Activated gamma-delta T cell treated with Interleukin-2 at 50 U/mL for 16 hours (primary cell): ENCODE results near the gene NTSR1.

Source experiments
- DNase-seq: peaks from one replicate; pipeline ENCODE4 v3.0.0-alpha.2; 2020

NTSR1 gene

GRCh38 chr20:62759981-62760431 is 51.4 kb downstream of the NTSR1 start:
- no peak for DNase-seq

DNA sequence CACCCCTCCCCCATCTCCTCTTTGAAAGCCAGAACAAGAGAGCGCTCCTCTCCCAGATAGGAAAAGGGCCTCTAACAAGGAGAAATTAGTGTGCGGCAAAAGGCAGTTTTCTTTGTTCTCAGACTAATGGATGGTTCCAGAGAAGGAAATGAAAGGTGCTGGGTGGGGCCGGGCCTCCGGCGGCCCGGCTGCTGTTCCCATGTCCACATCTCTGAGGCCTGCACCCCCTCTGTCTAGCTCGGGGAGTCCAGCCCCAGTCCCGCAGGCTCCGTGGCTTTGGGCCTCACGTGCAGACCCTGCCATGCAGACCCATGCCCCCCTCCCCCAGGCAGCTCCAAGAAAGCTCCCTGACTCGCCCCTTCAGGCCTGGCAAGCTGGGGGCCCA is 51.8 kb downstream of the NTSR1 start:
- no peak for DNase-seq

DNA sequence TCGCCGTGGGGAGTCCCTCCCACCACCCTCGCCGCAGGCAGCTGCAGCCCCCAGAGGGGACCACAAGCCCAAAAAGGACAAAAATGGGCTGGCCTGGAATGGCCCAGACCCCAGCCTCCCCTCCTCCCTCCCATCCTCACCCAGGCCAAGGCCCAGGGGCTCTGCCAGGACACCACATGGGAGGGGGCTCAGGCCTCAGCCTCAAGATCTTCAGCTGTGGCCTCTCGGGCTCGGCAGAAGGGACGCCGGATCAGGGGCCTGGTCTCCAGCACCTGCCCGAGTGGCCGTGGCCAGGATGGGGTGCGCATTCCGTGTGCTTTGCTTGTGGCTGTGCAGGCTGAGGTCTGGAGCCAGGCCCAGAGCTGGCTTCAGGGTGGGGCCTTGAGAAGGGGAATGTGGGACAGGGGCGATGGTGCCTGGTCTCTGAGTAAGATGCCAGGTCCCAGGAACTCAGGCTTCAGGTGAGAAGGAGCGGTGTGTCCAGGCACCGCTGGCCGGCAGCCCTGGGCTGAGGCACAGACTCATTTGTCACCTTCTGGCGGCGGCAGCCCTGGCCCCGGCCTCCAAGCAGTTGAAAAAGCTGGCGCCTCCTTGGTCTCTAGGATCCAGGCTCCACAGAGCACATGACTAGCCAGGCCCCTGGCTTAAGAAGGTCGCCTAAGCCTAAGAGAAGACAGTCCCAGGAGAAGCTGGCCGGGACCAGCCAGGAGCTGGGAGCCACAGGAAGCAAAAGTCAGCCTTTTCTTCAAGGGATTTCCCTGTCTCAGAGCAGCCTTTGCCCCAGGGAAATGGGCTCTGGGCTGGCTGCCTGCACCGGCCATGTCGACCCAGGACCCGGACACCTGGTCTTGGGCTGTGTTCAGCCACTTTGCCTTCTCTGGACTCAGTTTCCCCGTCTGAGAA is 52.5 kb downstream of the NTSR1 start:
- DNase-seq = no peak

- DNase-seq = no peak
These were observed 53.1 kb downstream of the NTSR1 start for GRCh38 chr20:62761759-62762131.

GRCh38 chr20:62762376-62762775 is 53.7 kb downstream of the NTSR1 start:
- no peak for DNase-seq

DNA sequence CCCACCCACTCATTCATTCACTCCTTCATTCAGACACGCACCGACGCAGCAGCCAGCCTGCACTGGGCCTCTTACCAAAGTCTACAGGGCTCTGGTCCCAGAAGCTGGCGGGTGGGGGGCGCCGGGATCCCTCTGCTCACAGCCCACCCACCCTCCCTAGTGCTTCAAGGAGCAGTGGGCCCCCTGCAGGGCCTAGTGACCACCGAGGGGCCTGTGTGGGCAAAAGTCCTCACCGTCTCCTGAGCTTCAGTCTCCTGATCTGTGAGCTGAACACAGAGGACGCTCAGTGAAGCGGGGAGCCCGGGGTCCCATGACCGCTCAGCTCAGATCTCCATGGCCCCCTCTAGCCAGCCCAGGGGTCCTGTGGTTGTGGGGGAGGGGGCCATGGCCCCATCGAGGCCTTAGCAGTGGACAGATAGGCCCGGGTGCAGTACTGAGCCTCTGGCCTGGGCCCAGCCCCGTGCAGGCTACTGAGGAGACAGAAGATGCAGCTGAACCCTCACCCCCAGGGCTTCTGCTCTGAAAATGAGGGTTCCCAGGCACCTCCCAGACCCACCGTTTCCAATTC is 54.2 kb downstream of the NTSR1 start:
- DNase-seq = no peak

DNA sequence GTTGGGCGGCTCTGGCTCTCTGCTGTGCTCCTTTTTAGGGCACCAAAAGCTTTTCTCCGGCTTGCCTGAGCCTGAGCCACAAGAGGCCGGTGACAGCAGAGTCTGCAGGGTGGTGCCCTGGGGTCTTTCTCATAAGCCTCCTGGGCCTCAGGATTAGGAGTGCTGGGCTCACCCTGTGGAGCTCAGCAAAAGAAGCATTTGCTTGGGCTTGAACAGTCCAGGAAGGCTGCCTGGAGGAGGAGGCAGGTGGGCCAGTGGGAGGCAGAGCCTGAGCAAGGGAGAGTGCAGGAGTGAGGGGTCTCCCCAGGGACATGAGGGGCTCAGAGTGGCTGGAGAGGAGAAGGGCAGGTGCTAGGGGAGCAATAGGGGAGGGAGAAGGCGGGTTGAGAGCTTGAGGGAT is 54.8 kb downstream of the NTSR1 start:
- DNase-seq = no peak

DNA sequence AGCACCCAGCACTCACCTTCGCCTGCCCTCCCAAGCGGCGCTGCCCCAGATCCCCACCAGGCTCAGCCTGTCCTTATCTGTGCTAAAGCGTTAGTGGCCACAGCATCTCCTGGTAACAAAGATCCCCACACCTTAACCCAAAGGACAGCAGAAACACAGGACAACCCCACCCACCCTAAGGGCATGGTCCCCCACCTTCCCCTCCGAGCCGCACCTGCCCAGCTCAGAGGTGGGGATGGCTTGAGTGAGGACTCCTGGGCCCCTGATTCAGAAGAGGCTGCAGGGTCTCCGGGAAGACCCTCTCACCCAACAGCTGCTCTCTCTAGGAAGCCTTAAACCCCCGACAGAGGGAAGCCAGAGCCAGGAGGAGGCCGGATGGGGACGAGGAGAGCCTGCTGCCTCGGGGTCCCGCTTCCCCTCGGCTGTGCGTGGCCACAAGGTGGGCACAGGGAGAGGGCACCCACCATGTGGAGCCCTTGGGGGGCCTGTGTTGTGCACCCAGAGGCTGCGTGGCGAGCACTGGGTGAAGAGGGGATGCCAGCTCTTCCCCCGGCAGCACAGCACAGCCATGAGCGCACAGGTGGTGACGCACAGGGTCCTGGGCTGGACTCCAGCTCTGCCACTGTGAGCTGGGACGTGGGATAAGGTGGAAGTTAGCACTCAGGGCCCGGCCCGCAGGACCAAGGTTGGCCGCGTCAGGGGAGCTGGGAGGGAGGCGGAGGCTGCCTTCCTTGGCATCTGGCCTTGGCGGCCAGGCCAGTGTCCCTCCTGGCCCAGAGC is 55.7 kb downstream of the NTSR1 start:
- DNase-seq = no peak

DNA sequence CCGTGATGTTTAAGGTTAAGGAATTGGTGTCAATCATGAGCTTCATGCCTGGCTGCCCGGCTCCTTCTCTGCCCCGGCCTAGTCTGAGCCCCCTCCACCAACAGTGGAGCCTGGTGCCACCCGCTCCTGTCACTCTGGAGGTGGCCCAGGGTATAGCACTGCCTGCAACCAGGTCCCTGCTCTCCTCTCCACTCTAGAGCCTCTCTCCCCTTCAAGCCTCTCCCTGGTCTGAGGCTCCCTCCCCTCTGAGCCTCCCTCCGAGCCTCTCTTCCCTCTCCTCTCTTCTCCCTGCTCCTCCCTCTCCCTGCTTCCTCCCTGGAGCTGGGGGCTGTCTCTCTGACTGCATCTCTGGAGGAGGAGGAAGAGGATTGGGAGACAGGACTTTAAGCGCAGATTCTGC is 56.4 kb downstream of the NTSR1 start:
- no peak for DNase-seq

GRCh38 chr20:62765432-62766070 is 56.9 kb downstream of the NTSR1 start:
- DNase-seq = no peak

DNA sequence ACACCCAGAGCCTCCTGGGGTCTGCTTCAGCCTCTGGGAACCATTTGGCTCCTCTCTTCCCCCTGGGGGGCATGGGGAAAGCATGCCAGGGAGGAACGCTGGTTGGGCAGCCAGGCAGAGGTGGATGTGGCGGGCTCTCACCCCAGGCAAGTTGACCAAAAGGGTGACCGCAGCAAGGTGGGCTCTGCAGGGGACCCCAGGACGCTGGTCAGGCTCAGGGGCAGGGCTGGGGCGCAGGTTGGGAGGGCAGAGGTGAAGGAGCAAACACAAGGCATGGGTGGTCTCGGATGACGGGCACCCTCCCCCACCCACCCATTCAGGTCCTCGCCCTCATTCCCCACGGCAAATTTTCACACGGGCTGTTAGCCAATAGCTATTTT is 57.4 kb downstream of the NTSR1 start:
- DNase-seq = no peak

DNA sequence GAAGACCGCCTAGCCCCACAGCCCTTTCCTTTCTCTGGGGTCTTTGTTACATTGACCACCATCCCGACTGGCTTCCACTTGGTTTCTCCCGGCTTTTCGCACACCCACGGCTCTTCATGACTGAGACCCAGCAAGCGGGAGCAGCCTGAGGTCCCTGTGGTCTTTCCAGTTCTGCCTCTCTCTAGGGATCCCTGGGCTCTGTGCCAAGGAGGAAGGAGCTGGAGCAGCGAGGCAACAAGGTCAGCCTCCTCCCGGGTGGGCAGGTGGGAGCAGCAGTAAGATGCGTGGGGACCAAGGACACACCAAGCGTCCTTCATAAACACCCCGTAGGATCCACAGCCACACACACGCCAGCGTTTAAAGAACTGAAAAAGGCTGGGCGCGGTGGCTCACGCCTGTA is 58.1 kb downstream of the NTSR1 start:
- DNase-seq = no peak

- no peak for DNase-seq
These were observed 59.6 kb downstream of the NTSR1 start for GRCh38 chr20:62768234-62768546.

DNA sequence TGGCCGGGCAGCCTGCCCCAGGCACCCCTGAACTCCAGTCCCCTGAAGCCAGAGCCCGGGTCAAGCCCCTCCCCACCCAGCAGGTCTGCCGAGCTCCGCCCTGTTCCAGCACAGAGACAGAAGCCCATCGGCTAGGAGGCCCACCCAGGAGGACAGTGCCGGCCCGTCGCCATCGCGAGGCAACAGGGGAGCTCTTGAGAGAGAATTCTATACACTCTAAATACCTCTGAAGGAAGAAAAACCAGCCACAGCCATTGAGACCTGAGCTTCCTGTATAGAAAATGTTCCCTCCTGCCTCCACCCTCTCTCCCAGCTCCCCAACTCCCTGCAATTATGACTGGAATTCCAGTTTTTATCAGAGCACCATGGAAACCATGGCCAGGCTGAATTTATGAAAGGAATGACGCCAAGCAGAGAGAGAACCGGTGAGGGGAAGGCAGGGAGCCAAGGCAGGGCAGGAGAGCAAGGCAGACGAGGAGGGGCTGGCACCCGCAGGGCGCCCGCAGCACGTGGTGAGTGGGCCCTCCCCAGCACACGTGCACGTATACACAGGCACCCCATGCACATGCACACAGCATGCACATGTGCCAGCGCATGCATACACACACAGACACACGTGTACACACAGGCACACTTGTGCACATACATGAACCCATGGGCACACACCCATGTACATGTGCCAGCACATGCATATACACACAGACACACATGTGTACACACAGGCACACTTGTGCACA is 60.1 kb downstream of the NTSR1 start:
- no peak for DNase-seq

DNA sequence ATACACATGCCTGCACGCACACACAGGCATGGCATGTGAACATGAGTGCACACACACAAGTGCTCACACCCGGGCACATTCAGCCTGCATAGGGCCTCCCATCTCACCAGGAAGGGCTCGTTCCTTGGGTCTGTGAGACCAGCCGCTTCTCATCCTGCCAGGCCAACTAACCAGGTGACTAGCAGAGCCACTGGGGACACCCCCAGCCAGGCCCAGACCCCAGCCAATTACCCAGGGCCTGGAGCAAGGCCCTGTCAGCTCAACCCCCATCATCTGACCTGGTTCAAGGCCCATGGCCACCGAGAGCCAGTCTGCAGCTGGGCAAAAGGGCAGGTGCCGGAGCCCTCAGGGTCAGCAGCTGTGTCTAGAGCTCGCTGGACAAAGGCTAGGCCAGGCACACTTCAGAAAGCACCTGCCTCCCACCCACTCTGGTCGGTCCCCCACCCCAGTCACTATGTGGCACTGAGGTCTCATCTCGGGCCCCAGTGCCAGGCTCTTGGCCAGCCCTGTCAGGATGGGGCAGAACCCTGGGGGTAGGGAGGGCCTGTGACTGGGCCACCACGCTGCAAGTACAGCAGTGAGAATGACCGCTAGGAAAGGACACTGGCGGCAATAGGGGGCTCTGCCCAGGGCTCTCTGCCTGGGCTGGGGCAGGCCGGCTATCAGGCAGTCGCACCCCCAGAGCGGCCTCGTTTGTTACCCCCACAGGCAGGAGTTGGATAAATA is 60.9 kb downstream of the NTSR1 start:
- DNase-seq = no peak

GRCh38 chr20:62770111-62770910 is 61.7 kb downstream of the NTSR1 start:
- DNase-seq = no peak

DNA sequence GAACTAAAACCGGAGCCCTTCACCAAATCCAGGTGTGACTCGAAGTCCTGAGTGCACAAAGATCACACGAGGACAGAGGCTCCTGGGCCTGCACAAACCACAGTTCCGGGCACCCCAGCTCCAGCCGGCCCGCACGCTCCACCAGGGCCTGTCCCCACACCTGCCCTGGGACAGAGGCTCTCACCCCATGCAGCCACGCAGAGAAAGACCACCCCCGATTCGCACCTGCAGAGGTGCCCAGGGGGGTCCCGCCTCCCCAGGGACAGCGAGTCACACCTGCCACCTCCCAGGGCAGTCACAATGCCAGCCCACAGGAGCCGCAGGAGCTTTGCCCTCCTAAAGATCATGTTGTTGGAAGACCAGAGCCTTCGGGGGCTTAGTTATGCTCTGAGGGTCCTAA is 62.3 kb downstream of the NTSR1 start:
- no peak for DNase-seq

- DNase-seq = no peak
These were observed 62.9 kb downstream of the NTSR1 start for GRCh38 chr20:62771396-62772102.

- DNase-seq = no peak
These were observed 63.5 kb downstream of the NTSR1 start for GRCh38 chr20:62772103-62772611.

- no peak for DNase-seq
These were observed 64.0 kb downstream of the NTSR1 start for GRCh38 chr20:62772619-62772989.
